GM12891 (cell line): ENCODE data around the gene TYRP1.

Experiments
- PAX5 ChIP-seq: IDR thresholded peaks from 2 replicates; pipeline ENCODE4 v1.6.1; 2011; ENCODE audit warnings: low read length, moderate library complexity, mild to moderate bottlenecking; ENCODE audit not compliant: insufficient read depth, severe bottlenecking
- POLR2A ChIP-seq: IDR thresholded peaks from 2 replicates; pipeline ENCODE4 v1.6.1; 2011; ENCODE audit warnings: low read depth, low read length, control low read depth
- POLR2AphosphoS5 ChIP-seq: IDR thresholded peaks from 2 replicates; pipeline ENCODE4 v1.6.1; 2011; ENCODE audit warnings: low read depth, low read length, control low read depth
- POU2F2 ChIP-seq: IDR thresholded peaks from 2 replicates; pipeline ENCODE4 v1.6.1; 2011; ENCODE audit warnings: low read depth, mild to moderate bottlenecking, control low read depth, low read length, moderate library complexity
- SPI1 ChIP-seq: IDR thresholded peaks from 2 replicates; pipeline ENCODE4 v1.6.1; 2011; ENCODE audit warnings: low read depth, low read length, control low read depth
- TAF1 ChIP-seq: IDR thresholded peaks from 2 replicates; pipeline ENCODE4 v1.6.1; 2011; ENCODE audit warnings: low read depth, low read length, control low read depth

DNA sequence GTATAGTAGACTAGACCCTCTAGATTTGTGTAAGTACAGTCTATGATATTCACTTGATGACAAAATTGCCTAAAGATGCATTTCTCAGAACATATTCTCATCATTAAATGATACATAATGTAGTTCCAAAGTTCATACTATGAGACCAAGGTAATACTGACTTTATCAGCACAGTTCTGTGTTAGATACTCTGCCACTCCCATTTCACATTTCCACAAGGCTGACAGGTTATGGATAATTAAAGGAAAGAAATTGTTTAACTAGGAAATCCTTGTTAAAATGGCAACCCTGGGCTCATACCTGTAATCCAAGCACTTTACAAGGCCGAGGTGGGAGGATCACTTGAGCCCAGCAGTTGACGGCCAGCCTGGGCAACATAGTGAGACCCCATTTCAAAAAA lies 33.6 kb downstream of the TYRP1 start:
- TF ChIP-seq PAX5: no peak
- no peak for TF ChIP-seq POLR2A
- no peak for TF ChIP-seq POLR2AphosphoS5
- TF ChIP-seq TAF1: no peak
- no peak for TF ChIP-seq SPI1
- TF ChIP-seq POU2F2: no peak
